IPS-NIHi11 (cell line): ENCODE measurements around the gene NKRF.
A peak's percentile ranks its signal among the peaks of the same experiment; 100 is the strongest.
"Not testable (repeated sequence)": the region's sequence is repeated elsewhere in the genome, so short reads cannot be mapped to it uniquely, and the experiment has no call there.

ENCODE experiments used
- DNase-seq: peaks from one replicate; pipeline ENCODE4 v3.0.0; 2012; ENCODE audit warnings: mixed read lengths, low spot score

The NKRF gene

DNA sequence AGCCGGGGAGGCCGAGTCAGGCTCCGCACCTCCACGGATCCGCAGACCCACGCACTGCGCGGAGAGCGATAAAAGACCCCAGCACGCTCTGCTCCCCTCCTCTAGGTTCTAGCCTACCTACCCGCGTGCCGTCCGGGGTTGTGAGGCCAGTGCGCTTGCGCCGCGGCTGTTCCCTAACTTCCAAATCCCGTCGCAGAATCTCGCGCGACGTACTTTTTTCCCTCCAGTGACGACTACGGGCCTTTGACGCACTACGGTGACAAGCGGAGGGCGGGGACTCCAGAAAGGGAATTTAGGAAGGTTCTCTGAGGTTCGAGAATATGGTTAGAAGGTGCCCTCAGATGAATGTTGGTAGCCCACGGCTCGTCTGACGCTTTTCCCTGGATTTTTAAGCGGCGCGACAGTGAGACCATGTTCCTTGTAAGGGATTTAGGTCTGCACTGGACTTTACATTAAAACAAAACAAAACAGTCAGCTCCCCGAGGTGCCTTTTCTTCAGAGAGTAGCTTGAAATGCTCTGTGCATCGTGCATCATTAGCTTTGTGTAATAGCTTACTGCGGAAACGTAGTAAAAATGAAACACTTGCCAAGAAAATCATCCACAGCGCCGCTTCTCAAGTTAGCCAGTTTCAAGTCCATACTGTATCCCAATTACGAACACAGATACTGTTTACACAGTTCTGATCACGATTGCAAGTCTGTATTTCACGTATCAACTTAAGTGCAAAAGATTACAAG lies at the start of gene NKRF:
Gene NKRF, minus strand, starts transcription at position 145 of the 738 bp plus-strand sequence.
- DNase-seq = peak; percentile 80

DNA sequence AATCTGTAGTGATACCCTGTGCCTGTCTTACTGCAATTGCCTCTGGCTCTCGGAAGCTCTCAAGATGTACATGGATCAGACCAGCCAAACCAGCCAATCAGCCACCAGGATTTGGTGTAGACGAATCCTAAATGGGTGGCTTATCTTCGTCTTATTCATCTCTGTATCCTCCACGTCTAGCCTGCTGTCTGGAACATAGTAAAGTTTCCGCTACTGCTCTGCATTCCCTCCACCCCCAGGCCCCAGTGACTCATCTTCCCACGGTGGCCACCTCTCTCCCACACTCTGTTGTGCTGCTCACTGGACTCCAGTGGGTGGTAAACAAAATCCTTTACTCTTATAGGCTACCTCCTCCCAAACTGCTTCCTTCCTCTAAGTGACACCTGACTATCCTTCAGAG lies 48.9 kb upstream of the NKRF start:
- no peak for DNase-seq

DNA sequence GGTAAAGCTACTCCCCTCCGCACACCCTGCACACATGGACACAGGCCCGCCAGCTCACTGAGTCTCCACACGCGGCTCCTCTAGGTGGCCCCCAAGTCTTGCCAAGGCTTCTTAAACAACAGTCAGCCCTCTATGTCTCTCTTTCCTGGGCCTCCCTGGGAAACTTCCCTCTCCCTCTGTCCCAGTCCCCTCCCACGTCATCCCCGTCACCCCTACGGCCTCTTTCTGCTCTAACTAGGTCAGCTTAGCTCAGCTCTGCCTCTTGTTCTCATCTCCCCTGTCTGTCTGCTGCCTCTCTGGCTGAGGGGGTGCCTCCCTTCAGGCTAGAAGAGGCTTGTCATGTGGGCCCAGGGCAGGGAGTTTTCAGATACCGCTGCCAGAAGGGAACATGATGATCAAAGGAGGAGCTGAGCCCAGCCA lies 47.9 kb upstream of the NKRF start:
- DNase-seq = peak; percentile 18

DNA sequence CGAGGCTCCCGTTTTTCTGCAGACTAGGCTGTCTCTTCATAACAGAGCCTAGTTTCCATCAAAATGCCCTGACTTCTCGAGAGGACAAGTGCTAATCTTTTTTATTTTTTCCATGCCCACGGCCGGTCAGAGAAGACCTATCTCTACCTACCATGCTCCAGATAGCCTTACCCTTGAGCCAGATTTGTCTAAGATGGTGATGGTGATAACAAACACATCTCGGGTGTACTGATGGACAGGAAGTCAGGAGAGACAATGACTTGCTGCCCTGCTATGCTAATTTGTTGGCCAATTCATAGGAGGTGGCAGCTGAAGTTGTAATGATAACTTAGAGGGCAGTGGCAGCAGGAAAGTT lies 42.2 kb upstream of the NKRF start:
- no peak for DNase-seq

DNA sequence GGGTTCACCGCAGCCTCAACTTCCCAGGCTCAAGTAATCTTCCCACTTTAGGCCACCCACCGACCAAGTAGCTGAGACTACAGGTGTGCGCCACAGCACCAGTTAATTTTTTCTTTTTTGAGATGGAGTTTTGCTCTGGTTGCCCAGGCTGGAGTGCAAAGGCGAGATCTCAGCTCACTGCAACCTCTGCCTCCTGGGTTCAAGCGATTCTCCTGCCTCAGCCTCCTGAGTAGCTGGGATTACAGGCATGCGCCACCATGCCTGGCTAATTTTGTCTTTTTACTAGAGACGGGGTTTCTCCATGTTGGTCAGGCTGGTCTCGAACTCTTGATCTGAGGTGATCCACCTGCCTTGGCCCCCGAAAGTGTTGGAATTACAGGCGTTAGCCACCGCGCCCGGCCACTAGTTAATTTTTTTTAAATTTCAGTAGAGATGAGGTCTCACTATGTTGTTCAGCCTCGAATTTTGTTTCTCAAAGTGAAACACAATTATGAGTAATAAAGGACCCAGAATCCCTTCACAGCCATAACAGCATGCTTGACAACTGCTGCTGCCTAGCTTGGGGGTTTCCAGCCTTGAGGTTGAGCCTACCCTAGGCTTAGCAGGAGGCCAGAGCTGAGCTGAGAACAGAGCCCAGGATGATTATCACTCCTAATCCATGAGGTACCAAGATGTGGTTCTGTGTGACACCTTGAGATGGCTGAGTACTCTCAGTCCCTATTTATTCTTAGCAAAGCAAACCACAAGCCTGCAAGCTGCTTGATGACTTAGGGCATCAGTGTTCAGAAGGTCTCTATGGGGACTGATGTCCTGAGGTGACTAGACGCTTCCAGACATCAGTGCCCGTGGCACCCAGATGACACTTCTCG lies 41.6 kb upstream of the NKRF start:
- no peak for DNase-seq

DNA sequence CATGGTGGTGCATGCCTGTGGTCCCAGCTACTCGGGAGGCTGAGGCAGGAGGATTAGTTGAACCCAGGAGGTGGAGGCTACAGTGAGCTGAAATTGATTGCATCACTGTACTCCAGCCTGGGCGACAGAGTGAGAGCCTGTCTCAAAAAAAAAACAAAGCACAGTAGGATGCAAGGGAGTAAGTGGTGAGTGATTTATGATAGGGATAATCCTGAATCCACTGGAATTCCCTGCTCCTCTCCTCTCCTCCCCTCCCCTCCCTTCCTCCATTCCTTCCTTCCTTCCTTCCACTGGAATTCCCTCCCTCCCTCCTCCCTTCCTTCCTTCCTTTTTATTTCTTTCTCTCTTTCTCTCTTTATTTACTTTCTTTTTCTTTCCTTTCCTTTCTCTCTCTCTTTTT lies 40.9 kb upstream of the NKRF start:
- DNase-seq = no peak

DNA sequence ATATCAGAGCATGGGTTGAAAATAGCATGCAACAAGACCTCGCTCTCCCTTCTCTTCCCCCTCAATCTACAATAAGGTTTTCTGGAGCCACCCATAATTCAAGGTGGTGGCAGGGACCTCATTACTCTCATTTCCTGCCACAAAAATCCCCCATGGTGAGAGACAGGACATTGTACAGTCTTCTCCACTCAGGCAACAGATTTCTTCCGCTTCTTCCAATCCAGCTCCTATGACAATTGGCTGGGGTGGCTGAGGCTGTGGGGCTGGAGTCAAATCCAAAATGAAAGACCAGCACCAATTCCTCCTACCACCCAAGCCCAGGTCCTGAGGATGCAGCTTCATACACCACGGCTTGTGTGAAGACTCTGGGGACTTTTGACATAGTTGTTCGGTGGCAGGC lies 40.3 kb upstream of the NKRF start:
- DNase-seq = no peak

DNA sequence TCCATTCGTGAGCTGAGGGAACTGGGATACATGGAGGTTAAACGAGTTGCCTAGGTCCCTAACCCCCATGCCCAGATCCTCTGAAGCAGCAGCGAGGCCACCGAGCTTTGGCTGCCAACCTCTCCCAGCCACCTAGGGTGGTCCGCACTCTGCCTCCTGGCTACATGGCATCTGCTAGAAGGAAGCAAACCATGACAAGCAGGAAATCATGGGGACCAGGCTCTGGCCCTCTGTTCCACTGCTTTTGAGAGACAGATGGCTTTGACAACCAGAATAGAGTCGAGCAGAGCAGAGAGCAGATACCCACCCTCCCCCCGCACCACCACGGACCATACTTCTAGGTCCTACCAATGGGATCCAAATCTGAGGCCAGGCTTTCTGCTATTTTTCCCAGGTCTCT lies 37.5 kb upstream of the NKRF start:
- no peak for DNase-seq

DNA sequence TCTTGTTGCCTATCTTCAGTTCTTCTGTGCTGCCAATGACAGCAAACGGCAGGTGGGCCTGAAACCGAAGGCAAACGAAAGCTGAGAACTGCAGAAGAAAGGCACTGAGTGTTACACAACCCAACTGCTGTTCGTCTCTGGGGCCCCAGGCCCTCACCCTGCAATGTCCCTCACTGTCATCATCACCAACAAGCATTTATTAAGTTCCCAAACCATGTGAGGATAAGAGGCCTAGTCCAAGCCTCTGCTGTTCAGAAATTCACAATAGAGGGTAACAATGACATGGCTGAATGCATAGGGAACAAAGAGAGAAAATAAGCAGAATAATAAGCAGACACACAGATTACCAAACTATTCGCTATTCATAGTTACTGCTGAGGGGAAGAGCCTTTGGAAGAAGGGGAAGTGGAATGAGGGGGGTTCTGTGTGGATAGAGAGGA lies 34.5 kb upstream of the NKRF start:
- DNase-seq = no peak

DNA sequence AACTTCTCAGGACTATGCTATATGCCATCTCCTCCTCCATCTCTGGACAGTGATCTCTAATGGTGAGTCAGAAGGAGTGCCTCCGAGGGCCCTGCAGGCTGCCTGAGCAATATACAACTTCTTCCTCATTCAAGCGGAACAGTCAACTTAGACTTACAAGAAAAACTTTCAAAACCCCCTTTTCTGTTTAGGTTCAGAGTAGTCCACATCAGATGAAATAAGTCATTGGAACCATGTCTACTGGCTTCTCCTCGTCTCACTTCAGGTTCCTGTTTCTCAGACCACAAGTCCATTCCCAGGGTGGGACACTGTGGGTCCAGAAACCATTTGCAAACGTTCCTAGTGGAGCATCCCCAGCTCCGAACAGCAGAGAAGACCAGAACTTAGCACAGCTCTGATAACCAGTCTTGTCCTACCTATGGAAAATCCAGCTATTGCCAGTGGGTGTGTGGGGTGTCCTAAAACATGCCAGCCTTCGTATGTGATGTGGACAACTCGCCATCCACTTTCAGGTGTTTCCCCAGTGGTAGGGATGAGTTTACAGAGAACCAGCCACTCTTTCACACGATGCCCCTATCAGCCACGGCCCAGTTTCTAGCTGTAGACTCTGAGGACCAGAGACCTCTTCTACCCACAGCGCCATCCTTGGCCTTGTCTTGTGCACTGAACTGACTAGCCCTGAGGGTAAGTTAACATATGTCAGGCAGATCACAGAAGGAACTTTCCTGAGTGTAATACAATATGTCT lies 32.7 kb upstream of the NKRF start:
- DNase-seq = no peak

DNA sequence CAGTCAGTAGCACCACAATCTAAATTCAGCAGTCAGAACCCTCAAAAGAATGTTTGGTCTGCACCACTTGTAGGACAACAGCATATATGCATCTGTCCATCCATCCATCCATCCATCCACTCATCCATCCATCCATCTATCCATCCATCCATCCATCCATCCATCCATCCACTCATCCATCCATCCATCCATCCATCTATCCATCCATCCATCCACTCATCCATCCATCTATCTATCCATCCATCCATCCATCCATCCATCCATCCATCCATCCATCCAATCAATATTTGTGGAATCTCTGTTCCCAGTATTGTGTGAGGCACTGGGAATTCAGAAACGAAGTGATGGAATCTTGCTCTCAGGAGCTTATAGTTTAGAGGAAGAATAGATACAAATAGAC lies 31.2 kb upstream of the NKRF start:
- DNase-seq = not testable (repeated sequence)

DNA sequence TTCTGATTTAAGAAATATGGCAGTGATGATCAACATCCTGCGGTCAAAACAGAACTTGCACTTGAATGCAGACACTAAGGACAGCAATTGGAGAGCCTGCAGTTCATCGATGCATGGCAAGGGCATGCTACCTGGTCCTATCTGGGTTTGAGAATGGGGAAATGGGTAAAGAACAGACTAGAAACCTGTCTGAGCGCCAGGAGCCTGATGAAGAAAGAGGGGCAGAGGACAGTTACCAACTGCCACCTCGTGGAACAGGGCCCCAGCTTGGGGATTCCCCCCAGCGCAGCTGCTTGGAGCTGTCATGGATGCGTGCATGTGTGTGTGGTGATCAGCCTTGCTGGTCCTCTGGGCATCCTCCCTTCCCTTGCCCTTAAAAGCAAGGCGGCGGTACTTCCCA lies 30.2 kb upstream of the NKRF start:
- no peak for DNase-seq

DNA sequence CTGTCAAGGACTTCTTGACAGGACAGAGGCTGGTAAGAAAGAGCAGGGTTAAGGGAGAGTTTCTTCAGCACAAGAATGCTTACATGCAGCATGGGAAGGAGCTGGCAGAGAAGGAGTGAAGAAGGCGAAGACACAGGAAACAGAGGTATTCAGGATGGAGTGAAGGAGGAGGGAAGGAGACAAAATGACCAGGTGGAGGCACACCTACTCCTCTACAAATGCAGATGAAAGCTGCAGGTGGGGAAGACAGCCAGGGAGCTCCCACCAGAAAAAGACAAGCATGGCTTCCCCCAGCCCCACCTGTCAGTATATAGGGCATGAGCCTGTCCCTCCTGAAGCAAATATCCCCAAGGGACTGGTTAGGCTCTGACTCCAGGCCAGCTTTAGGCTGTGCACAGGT lies 29.6 kb upstream of the NKRF start:
- DNase-seq = peak; percentile 6

DNA sequence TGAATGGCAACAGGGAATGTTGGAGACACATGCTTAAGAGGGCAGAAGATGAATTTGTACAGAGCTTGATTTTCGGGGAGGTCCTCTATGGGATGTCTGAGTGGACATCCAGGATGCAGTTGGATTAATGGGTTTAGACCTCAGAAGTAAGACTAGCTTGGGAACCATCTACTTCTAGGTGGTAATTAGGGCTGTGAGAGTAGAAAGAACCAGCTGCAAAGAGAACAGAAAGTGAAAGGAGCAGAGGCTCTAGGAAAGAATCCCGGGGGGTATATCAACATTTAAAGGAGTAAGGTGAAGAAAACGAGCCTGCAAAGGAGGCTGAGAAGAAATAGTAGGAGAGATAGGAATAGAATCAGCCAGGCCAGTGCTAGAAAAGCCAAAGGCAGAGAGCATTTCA lies 29.0 kb upstream of the NKRF start:
- no peak for DNase-seq

DNA sequence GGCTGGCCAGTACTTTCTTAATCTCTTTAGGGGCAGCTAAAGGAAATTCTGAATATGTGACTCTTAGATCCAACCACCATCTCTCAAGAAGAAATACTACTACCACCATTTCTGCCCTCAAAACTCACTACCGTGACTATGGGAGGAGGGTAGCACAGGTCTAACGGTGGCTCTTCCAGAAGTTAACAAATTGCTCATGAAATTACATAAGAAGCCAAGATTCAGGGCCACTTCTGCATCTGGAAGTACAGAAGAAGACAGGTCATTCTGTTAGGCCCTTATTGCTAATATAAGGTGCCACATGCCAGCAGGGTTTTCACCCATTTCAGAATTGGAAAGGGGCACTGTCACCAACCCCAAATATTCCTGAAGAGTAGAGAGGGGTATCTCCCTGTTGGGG lies 19.6 kb upstream of the NKRF start:
- no peak for DNase-seq

DNA sequence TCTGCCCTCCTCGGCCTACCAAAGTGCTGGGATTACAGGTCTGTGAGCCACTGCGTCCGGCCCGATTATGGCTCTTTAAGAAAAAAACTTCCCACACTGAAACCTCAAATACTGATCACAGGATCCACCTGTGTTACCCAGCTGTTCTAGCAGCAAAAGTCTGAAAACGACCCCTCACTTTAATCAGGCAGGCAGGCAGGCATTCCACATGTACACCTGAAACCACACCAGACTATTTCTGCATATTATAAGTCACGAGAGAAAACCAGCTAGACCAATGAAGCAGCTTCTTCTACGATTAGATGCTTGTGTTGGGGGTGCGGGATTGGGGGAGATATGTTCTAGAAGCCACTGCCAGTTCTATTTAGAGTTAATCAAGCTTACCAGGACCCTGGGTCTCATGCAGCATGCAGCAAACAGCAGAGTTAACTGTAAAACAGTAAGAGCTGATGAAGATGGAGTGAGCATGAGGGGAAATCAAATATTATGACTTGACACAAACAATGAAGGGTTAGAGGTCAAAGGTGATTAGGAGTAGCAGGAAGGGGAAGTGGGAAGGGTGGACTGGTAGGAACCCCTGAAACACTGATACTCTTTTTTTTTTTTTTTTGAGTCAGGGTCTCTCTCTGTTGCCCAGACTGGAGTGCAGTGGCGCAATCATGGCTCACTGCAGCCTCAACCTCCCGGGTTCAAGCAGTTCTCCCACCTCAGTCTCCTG lies 18.9 kb upstream of the NKRF start:
- no peak for DNase-seq

DNA sequence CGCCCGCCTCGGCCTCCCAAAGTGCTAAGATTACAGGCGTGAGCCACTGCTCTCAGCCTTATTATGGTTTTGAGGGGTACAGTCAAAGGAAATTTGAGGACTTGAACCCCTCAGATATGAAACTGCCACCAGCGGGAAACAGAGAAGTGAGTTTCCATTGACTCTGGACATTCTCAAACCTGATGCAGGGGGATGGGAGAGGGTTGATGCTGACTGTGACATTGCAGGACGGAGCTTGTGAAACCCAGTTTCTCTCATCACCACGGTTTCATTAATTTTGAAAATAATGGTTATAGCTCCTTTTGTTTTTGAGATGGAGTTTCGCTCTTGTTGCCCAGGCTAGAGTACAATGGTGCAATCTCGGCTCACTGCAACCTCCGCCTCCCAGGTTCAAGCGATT lies 18.2 kb upstream of the NKRF start:
- DNase-seq = no peak

DNA sequence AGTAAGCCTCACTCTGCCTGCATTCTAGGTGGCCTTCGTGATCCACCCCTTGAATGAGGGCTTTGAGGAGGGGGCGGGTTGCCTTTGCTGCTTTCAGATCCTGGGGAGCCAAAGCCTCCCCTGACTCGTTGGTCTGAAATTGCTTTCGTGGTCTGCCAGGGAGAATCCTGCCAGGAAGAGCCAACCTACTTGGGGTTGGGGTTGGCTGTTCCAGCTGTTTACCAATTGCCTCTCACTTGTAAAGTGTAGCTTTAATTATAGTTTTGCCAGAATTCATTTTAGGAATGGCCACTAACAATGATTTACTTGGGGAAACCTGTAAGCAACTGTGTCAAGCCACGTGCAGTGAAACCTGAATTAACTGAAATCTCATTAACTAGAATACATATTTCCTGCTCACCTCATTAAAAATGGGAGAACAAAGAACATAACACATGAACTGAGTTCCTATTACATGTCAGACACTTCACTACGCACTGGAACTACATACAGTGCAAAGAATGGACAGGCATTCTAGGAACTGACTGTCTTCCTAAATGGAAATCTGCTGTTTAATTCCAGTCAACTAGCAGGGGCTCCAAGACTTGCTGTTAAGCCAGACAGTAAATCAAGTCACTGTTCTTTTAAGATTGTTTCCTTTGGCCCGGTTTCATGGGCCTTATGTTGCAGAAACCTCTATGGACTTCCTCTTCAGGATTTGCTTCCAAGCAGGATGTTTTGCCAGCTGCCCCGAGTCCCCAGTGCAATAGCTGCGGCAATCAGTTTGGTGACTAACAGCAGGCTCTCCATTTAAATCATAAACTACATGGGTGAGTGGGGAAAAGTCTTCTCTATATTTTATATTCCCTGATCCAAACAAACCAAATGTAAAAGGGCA lies 16.4 kb upstream of the NKRF start:
- no peak for DNase-seq

DNA sequence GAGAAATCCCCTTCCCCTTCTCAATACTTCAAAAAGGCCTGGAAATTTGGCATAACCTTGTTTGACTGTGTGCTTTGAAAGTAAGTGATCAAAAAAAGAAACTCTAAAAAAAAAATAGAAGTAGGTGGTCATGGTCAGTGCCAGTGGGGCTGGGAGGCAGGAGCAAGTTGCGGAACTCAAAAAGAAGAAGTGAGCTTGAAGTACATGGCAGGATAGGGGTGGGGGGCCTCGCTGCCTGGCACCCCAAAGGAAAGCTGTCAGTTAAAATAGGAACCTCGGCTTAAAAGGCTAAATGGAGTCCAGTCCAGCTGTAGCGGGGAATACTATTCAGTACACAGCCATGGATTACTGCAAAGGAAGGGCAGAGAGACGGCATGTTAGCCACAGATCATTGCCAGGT lies 12.2 kb upstream of the NKRF start:
- DNase-seq = no peak

DNA sequence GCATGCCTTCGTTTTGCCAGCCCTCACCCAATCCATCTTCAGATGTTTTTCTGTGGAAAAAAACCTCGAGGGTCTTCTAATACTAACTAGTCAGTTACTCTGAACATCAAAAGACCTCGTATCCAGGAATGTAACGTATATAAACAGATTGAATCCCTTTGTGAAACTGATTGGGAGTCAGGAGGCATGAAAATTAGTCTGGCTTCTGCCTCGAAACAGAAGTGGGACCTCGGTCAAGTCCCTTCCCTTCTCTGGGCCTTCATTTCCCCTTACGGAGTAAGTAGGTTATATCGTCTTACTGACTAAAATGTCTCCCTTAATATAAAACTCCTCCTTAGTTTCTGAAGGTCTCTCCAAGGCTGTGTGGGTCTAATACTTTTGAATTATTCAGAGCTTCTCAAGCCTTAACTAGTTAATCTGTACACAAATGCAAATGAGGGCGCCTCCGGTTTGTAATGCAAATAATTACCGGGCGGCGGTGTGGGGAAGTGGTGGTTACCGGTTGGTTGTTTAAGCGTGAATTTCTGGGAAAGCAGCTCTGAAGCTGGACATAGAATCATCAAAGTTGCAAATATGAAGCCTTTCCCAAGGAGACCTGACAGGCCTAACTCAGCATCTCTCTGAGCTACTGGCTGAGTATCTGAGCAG lies 11.4 kb upstream of the NKRF start:
- no peak for DNase-seq

DNA sequence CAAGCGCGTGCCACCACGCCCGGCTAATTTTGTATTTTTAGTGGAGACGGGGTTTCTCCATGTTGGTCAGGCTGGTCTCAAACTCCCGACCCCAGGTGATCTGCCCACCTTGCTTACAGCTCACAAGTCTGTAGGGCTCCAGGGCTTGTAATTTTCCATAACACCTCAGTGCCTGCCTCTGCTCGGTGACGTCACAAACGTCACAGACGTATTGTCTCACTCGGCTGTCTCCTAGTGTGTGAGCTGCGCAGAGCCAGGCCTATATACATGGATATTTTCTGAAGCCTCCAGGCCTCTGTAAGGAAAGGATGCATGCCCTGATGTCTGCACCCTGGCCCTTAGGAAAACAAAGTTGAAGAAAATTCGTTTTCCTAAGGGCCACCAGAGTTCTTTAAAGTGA lies 8.6 kb upstream of the NKRF start:
- DNase-seq = no peak
